Measurements from ENCODE around the gene C1orf116. TPM values are rescaled to one million over a fixed set of nuclear protein-coding genes. Genes with fewer than 3 reads are reported as not detected.

The C1orf116 gene
- total and polyA plus RNA-seq, 8 donors, result 17.1 to 91.7 (median 41.3) TPM

DNA sequence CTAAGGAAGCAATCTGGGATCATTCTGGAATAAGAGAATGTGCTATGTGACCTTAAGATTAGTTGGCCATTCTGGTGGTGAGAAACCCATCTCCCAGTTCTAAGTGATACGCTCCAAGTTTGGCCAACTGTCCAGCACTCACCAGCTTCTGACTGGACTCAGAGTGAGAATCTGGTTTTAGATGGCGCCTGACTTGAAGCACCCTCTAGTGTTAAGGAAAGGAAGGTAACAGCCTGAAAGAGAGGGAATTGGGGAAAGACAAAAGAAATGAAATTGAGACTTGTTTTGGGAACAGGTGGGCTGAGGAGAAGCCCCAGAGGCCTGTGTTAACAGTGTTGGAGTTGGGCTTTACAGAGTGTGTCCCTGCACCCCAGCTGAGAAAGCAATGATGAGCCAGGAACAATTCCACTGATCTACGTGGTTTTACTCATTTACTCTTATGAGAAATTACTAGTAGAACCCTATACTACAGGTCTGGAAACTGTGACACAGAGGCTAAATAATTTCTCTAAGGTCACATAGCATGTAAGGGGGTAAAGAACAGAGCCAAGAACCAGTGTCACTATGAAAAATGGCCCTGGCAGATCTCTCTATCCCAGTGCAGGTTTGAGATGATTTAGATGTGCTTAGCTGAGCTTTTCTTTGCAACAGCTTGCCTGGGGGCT, 53.0 kb downstream of the C1orf116 start:
- H3K27ac ChIP-seq, result no peak overlapping the region
- H3K4me3 ChIP-seq, result no peak overlapping the region
- no peaks in the 10 kb centered on the region for H3K36me3 ChIP-seq
- H3K27me3 ChIP-seq, result no peaks in the 10 kb centered on the region
- WGBS, 5 donors, result 47 to 77% (median 62%) methylated on average over 3 of the region's 3 CpGs
- no peaks in the 10 kb centered on the region for H3K9me3 ChIP-seq
- DNase-seq, result peak in 1 of 2 donors; percentile 36
- peaks cover 0 to 11% (median 0%) of the 10 kb centered on the region in 4 donors for H3K4me1 ChIP-seq
- intact Hi-C loops (cut with DNase I; ENCODE audit: low total_unique reads), result no loop called here
- TF ChIP-seq EP300 (IDR thresholded peaks at IDR 0.05) (no peak), POLR2A (IDR thresholded peaks at IDR 0.05) (no peak), POLR2AphosphoS5 (IDR thresholded peaks at IDR 0.05) (no peak)
- TF ChIP-seq, protein P1, sequence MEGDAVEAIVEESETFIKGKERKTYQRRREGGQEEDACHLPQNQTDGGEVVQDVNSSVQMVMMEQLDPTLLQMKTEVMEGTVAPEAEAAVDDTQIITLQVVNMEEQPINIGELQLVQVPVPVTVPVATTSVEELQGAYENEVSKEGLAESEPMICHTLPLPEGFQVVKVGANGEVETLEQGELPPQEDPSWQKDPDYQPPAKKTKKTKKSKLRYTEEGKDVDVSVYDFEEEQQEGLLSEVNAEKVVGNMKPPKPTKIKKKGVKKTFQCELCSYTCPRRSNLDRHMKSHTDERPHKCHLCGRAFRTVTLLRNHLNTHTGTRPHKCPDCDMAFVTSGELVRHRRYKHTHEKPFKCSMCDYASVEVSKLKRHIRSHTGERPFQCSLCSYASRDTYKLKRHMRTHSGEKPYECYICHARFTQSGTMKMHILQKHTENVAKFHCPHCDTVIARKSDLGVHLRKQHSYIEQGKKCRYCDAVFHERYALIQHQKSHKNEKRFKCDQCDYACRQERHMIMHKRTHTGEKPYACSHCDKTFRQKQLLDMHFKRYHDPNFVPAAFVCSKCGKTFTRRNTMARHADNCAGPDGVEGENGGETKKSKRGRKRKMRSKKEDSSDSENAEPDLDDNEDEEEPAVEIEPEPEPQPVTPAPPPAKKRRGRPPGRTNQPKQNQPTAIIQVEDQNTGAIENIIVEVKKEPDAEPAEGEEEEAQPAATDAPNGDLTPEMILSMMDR (IDR thresholded peaks at IDR 0.05), result peak in 4 of 7 experiments; percentile 29 to 74 (median 65)

DNA sequence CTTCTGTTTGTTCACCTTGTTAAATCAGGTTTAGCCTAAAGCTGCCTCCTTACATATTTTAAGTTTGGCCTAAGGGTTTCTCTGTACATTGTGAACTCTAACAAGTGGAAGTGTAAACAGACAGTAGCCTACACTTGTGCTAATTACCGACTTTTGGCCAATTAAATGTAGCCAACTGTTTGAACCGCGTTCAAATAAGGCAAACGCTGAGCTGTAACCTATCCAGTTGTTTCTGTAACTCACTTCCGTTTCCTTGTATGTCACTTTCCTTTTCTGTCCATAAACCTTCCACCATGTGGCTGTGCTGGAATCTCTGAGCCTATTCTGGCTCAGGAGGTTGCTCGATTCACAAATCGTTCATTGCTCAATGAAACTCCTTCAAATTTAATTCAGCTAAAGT, 54.3 kb downstream of the C1orf116 start:
- H3K4me1 ChIP-seq, result peaks cover 0 to 11% (median 0%) of the 10 kb centered on the region in 4 donors

DNA sequence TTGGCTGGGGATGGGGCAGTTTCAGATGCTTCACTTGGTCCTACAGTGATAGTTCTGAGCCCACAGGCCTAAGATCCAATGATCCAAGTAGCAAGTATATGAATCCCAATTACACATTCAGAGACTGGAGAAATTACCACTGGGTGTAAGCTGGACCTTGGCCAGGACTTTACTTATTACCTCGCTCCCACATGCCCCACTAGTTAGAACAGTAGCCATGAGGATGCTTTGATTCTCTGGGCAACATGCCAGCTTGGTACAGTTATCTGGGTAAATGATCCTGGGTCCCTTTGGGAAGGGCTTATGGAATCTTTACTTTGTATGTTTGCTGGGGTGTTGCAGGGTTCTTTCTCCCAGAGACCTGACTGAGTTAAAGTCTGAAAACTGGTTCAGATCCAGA, 57.2 kb downstream of the C1orf116 start:
- peaks cover 0 to 15% (median 0%) of the 10 kb centered on the region in 4 donors for H3K4me1 ChIP-seq
- TF ChIP-seq, protein P1 (IDR thresholded peaks at IDR 0.05), result no peak
- TF ChIP-seq POLR2A (IDR thresholded peaks at IDR 0.05) (no peak), POLR2AphosphoS5 (IDR thresholded peaks at IDR 0.05) (no peak), EP300 (IDR thresholded peaks at IDR 0.05) (no peak)
- no peak overlapping the region for H3K27ac ChIP-seq
- DNase-seq, result peak in 1 of 2 donors; percentile 34
- H3K27me3 ChIP-seq, result peaks cover 0 to 4% (median 0%) of the 10 kb centered on the region in 3 donors
- no peaks in the 10 kb centered on the region for H3K9me3 ChIP-seq
- intact Hi-C loops (cut with DNase I; ENCODE audit: low total_unique reads), result no loop called here
- 58 to 89% (median 88%) methylated on average over 1 of the region's 1 CpG for WGBS, 5 donors
- H3K36me3 ChIP-seq, result no peaks in the 10 kb centered on the region
- no peak overlapping the region for H3K4me3 ChIP-seq

More for the DNA sequence above, 54.3 kb downstream of the C1orf116 start:
- no peaks in the 10 kb centered on the region for H3K9me3 ChIP-seq
- 61 to 77% (median 68%) methylated on average over 7 of the region's 7 CpGs for WGBS, 5 donors
- DNase-seq, result no peak
- H3K27ac ChIP-seq, result no peak overlapping the region
- no peak overlapping the region for H3K4me3 ChIP-seq
- no peaks in the 10 kb centered on the region for H3K36me3 ChIP-seq
- intact Hi-C loops (cut with DNase I; ENCODE audit: low total_unique reads), result no loop called here
- TF ChIP-seq, protein P1 (IDR thresholded peaks at IDR 0.05), result no peak
- TF ChIP-seq POLR2AphosphoS5 (IDR thresholded peaks at IDR 0.05), result no peak
- no peak for TF ChIP-seq POLR2A (IDR thresholded peaks at IDR 0.05)
- no peak for TF ChIP-seq EP300 (IDR thresholded peaks at IDR 0.05)
- H3K27me3 ChIP-seq, result no peaks in the 10 kb centered on the region

DNA sequence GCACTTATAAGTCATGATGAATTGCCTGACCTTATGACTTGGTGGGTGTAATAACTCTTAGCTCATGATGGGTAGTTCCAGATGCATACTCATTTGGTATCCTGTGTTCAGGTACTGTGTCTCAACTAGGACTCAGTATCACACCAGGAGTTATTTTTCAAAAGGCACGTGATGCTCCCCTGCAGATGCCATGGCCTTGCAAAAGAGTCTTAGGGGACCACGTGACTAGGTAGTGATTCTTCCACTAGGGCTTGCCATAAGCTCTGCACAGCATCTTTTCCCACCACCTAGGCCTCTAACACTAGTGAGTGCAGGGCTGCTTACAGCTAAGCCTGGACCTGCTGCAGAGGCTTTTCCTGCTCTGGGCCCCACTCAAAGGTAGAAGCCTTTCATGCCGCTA, 58.4 kb downstream of the C1orf116 start:
- intact Hi-C loops (cut with DNase I; ENCODE audit: low total_unique reads), result no loop called here
- H3K36me3 ChIP-seq, result no peaks in the 10 kb centered on the region
- DNase-seq, result no peak
- H3K4me3 ChIP-seq, result no peak overlapping the region
- TF ChIP-seq EP300 (IDR thresholded peaks at IDR 0.05) (no peak), POLR2AphosphoS5 (IDR thresholded peaks at IDR 0.05) (no peak), POLR2A (IDR thresholded peaks at IDR 0.05) (no peak)
- TF ChIP-seq, protein P1 (IDR thresholded peaks at IDR 0.05), result no peak
- 84 to 95% (median 92%) methylated on average over 3 of the region's 3 CpGs for WGBS, 5 donors
- H3K27ac ChIP-seq, result no peak overlapping the region
- H3K27me3 ChIP-seq, result peaks cover 0 to 15% (median 0%) of the 10 kb centered on the region in 3 donors
- H3K9me3 ChIP-seq, result no peaks in the 10 kb centered on the region
- peaks cover 0 to 16% (median 2%) of the 10 kb centered on the region in 4 donors for H3K4me1 ChIP-seq

All from stomach (tissue), 9 donors.